ENCODE results near the gene ZDHHC18.

DNA sequence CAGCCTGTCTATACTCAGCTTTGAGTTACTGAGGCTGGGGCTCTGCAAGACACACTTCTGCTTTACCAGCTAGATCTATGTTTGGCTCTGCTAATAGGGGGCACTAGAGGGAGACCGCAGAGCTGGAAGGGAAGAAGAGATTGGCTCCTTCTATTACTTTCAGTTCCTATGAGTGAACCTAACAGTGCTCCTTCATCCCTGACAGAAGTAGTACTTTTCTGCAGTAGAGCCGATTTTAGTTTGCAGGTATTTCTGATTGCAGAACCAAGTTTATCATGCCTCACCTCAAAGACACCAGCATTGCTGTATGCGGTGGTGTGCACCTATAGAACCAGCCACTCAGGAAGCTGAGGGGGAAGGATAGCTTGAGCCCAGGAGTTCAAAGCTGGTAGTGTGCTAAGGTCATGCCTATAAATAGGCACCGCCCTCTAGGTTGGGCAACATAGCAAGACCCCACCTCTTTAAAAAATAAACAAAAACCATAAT lies 5.7 kb upstream of the ZDHHC18 start:
- TF ChIP-seq, protein P1, sequence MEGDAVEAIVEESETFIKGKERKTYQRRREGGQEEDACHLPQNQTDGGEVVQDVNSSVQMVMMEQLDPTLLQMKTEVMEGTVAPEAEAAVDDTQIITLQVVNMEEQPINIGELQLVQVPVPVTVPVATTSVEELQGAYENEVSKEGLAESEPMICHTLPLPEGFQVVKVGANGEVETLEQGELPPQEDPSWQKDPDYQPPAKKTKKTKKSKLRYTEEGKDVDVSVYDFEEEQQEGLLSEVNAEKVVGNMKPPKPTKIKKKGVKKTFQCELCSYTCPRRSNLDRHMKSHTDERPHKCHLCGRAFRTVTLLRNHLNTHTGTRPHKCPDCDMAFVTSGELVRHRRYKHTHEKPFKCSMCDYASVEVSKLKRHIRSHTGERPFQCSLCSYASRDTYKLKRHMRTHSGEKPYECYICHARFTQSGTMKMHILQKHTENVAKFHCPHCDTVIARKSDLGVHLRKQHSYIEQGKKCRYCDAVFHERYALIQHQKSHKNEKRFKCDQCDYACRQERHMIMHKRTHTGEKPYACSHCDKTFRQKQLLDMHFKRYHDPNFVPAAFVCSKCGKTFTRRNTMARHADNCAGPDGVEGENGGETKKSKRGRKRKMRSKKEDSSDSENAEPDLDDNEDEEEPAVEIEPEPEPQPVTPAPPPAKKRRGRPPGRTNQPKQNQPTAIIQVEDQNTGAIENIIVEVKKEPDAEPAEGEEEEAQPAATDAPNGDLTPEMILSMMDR (IDR thresholded peaks at IDR 0.05), result no peak
- TF ChIP-seq POLR2A (IDR thresholded peaks at IDR 0.05), result no peak
